ENCODE measurements around the gene PIEZO1. TPM values are rescaled to one million over a fixed set of nuclear protein-coding genes. Genes with fewer than 3 reads are reported as not detected.

PIEZO1 gene
- total and polyA plus RNA-seq, 4 donors, result 35.9 to 205 (median 111) TPM

DNA sequence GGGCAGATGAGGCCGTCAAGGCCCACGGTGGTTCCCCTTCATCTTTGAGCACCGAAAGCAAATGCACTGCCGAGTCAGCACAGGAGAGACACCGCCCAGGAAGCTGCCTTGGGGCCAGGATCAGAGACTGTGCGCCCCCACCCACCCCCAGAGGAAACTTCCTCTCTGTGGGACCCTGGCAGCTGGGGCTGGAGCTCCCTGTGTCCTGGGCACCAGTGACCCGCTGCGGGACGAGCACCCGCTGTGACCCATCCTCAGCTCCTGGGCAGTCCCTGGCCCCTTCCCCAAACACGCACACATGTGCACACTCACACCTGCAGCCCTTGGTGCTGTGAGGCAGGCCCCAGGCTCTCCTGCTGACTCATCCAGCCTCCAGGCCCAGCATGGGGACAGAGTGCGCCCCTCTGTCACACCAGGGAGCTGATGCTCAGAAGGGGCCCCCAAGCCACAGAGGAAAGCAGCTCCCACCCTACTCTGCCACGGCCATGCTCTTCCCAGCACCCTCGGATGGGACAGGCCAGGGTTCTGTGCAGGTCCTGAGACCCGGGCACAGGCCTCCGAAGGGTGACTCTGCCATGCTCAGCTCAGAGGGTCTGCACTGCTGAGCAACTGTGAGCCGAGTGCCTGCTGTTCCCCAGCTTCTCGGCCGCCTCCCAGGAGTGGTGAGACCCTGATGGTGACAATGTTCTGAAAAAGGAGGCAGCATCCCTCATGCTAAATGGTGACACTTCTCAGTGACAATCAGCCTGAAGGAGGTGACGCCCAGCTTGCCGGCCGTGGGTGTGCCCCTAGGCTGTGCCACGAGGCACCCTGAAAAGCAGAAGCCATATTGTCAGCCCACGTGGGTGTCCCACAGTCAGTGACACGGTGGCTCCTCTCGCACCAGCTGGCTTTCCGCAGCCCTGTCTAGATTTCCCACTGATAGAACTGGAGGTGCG, 3.6 kb downstream of the PIEZO1 start:
- no peaks in the 10 kb centered on the region for H3K36me3 ChIP-seq (ENCODE audit: control insufficient read depth in 1 of 2, insufficient read depth in 2 of 2, low read length in 1 of 2)
- no peaks in the 10 kb centered on the region for H3K4me1 ChIP-seq (ENCODE audit: control insufficient read depth in 1 of 2, insufficient read depth in 2 of 2, low read length in 2 of 2)
- H3K4me3 ChIP-seq (ENCODE audit: low read length in 2 of 2), result no peak overlapping the region
- ATAC-seq (ENCODE audit: low FRiP score) (no peak), DNase-seq (peak in 1 of 2 donors; percentile 77)
- no peaks in the 10 kb centered on the region for H3K27me3 ChIP-seq (ENCODE audit: control insufficient read depth in 1 of 2, insufficient read depth in 2 of 2, low read length in 1 of 2)
- WGBS, 2 donors, result 87 to 89% methylated on average over 28 of the region's 28 CpGs
- H3K27ac ChIP-seq (ENCODE audit: low read depth in 1 of 2, low read length in 2 of 2), result no peak overlapping the region
- H3K9me3 ChIP-seq (ENCODE audit: control insufficient read depth, low read length), result no peaks in the 10 kb centered on the region
- intact Hi-C loops (cut with DNase I), result loop anchor here (2.0 to 10.0 kb wide), 2 partner anchors 39 to 327 kb away; partner anchors contain the start of gene ZFPM1 (in 1 of the 2)

DNA sequence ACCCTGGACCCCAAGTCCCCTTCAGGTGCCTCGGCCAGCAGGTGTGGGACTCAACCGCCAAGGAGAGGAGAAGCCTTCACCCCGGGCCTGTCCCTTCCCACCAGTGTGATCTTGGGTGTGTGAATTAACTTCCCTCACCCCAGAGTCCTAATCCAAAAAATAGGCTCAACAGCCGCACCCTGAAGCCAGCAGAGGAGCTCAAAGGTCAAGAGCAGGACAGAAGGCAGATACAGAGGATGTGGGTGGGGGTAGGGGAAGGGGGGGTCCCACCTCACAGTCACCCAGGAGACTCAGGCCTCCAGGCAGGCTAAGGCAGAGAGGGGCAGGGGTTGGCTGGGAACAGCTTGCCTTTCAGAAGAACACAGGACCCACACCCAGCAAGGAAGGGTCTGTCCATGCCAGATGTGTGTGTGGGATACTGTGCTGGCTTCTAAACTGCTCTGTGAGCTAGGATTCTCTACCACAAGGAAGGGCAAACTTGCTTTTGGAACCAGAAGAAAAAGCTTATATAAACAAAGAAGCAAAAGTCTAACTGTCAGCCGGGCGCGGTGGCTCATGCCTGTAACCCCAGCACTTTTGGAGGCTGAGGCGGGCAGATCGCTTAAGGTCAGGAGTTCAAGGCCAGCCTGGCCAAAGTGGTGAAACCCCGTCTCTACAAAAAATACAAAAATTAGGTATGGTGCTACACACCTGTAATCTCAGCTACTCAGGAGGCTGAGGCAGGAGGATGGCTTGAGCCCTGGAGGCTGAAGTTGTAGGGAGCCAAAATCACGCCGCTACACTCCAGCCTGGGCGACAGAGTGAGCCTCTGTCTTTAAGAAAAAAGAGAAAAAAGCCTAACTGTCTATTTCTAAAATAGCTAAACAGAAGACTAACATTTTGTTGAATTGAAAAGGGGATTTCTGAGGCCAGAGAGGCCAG, 4.6 kb downstream of the PIEZO1 start:
- no peaks in the 10 kb centered on the region for H3K9me3 ChIP-seq (ENCODE audit: control insufficient read depth, low read length)
- no peaks in the 10 kb centered on the region for H3K4me1 ChIP-seq (ENCODE audit: control insufficient read depth in 1 of 2, insufficient read depth in 2 of 2, low read length in 2 of 2)
- intact Hi-C loops (cut with DNase I), result loop anchor here in 1 of 2 donors (10.0 kb wide), 1 partner anchor 326 kb away; the partner anchor contains the start of gene ZFPM1
- no peaks in the 10 kb centered on the region for H3K27me3 ChIP-seq (ENCODE audit: control insufficient read depth in 1 of 2, insufficient read depth in 2 of 2, low read length in 1 of 2)
- 90 to 93% methylated on average over 13 of the region's 13 CpGs for WGBS, 2 donors
- DNase-seq, result no peak
- H3K36me3 ChIP-seq (ENCODE audit: control insufficient read depth in 1 of 2, insufficient read depth in 2 of 2, low read length in 1 of 2), result no peaks in the 10 kb centered on the region
- no peak overlapping the region for H3K4me3 ChIP-seq (ENCODE audit: low read length in 2 of 2)
- ATAC-seq (ENCODE audit: low FRiP score), result no peak
- no peak overlapping the region for H3K27ac ChIP-seq (ENCODE audit: low read depth in 1 of 2, low read length in 2 of 2)

DNA sequence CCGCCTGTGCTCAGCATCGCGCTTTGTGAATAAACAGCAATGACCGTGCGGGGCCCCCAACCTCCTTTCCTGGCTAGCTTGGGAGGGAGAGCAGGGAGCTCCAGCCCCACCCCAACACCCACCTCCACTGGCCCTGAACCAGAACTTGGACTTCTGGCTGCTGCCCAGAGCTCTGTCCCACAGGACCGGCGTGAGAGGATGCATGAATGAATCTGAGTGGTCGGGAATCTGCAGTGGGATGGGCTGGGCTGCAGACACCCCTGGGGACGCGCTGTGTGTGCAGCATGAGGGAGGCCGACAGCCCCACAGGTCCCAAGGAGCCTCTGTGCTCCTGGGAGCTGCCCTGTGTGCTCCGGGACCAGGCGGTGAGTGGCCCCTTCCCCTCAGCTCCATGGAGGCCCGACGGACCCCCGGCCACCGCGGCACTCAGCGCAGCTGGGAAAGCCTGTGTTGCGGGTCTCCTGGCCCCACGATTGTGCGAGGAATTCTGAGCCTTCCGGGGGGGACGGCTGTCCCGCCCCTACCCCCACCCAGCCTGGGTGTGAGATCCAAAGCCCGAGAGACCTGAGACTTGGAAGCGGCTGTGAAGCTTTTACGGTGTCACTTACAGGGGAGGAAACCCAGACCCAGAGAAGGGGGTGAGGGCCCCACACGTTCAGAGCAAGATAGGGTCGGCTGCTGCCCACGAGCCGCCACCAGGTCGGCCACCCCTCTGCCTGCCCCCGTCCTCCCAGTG, 5.4 kb downstream of the PIEZO1 start:
- WGBS, 2 donors, result 38 to 44% methylated on average over 34 of the region's 34 CpGs
- DNase-seq, result no peak
- Histone ChIP-seq H3K9me3 (ENCODE audit: control insufficient read depth, low read length) (no peaks in the 10 kb centered on the region), H3K36me3 (ENCODE audit: control insufficient read depth in 1 of 2, insufficient read depth in 2 of 2, low read length in 1 of 2) (no peaks in the 10 kb centered on the region), H3K27ac (ENCODE audit: low read depth in 1 of 2, low read length in 2 of 2) (no peak overlapping the region), H3K4me1 (ENCODE audit: control insufficient read depth in 1 of 2, insufficient read depth in 2 of 2, low read length in 2 of 2) (no peaks in the 10 kb centered on the region), H3K27me3 (ENCODE audit: control insufficient read depth in 1 of 2, insufficient read depth in 2 of 2, low read length in 1 of 2) (no peaks in the 10 kb centered on the region), H3K4me3 (ENCODE audit: low read length in 2 of 2) (no peak overlapping the region)
- ATAC-seq (ENCODE audit: low FRiP score), result no peak
- intact Hi-C loops (cut with DNase I), result loop anchor here in 1 of 2 donors (10.0 kb wide), 1 partner anchor 325 kb away; the partner anchor contains the start of gene ZFPM1

DNA sequence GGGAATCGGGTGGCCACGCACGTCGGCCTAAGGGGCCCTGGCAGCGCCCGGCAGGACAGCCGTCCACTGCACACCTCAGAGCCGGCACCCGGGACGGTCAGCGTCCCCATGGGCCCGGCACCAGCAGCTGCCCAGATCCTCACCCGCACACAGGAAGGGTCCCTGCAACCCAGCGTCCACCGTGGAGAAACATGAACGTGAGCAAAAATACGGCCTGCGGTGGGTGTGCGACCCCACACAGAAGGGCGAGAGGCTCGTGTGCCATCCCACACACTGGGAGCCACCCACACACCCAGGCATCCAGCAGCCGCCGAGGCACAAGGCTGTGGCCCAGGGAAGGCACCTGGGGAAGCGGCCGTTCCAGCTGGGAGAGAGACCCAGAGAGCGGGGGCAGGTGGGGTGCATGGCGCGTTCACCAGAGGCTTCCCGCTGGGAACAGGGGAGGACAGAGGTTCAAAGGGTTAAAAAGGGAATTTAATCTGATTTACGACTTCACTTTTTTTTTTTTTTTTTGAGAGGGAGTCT, 6.4 kb downstream of the PIEZO1 start:
- no peak overlapping the region for H3K27ac ChIP-seq (ENCODE audit: low read depth in 1 of 2, low read length in 2 of 2)
- WGBS, 2 donors, result 86 to 89% methylated on average over 30 of the region's 30 CpGs
- intact Hi-C loops (cut with DNase I), result no loop called here
- no peak for DNase-seq
- ATAC-seq (ENCODE audit: low FRiP score), result no peak
- no peaks in the 10 kb centered on the region for H3K9me3 ChIP-seq (ENCODE audit: control insufficient read depth, low read length)
- no peaks in the 10 kb centered on the region for H3K36me3 ChIP-seq (ENCODE audit: control insufficient read depth in 1 of 2, insufficient read depth in 2 of 2, low read length in 1 of 2)
- no peak overlapping the region for H3K4me3 ChIP-seq (ENCODE audit: low read length in 2 of 2)
- H3K27me3 ChIP-seq (ENCODE audit: control insufficient read depth in 1 of 2, insufficient read depth in 2 of 2, low read length in 1 of 2), result no peaks in the 10 kb centered on the region
- H3K4me1 ChIP-seq (ENCODE audit: control insufficient read depth in 1 of 2, insufficient read depth in 2 of 2, low read length in 2 of 2), result no peaks in the 10 kb centered on the region

DNA sequence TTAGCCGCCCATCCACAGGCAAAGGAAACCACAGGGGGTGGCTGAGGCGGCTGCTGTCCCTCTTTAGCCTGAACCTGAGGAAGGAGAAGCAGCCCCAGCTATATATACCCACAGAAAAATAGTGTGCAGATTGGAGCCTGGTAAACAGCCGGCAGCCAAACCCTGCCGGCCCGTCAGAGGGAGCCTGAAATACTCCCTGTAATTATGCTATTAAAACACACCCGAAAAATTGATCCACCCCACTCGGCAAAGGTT, 6.8 kb downstream of the PIEZO1 start:
- intact Hi-C loops (cut with DNase I), result no loop called here
- ATAC-seq (ENCODE audit: low FRiP score) (no peak), DNase-seq (no peak)
- no peaks in the 10 kb centered on the region for H3K4me1 ChIP-seq (ENCODE audit: control insufficient read depth in 1 of 2, insufficient read depth in 2 of 2, low read length in 2 of 2)
- no peaks in the 10 kb centered on the region for H3K9me3 ChIP-seq (ENCODE audit: control insufficient read depth, low read length)
- H3K4me3 ChIP-seq (ENCODE audit: low read length in 2 of 2), result no peak overlapping the region
- H3K27me3 ChIP-seq (ENCODE audit: control insufficient read depth in 1 of 2, insufficient read depth in 2 of 2, low read length in 1 of 2), result no peaks in the 10 kb centered on the region
- H3K27ac ChIP-seq (ENCODE audit: low read depth in 1 of 2, low read length in 2 of 2), result no peak overlapping the region
- H3K36me3 ChIP-seq (ENCODE audit: control insufficient read depth in 1 of 2, insufficient read depth in 2 of 2, low read length in 1 of 2), result no peaks in the 10 kb centered on the region
- 91% methylated on average over 7 of the region's 7 CpGs for WGBS, 2 donors

DNA sequence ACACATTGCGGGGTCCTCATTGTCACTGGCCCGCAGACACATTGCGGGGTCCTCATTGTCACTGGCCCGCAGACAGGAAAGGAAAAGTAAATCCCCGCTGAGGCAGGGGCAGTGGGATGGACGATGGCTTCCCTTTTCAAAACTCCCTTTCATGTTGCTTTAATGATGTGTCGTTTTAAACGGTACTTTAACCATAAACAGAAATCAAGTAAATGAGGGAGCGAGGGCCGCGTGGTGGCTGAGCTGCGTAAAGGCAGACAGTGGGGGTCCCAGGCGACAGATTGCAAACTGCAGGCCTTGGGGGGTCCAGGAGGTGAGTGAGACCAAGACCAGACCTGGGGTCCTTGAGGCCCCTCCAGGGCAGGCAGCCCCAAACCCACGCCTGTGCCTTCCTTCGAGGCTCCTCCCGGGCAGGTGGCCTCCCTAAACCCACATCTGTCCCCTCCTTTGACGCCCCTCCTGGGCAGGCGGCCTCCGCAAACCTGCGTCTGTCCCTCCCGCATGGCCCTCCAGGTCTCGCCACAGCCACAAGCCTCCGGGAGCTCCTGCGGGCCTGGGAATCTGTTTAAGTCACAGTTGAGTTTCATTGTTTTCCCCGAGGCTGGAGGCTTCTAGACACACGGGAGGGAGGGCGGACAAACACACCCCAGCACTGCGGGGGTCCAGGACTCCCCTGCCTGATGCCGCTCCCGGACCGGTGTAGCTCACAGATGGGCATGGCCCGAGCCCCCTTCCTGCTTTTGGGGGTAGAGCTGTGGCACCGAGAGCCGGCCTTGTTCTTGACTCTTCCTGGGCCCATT, 7.3 kb downstream of the PIEZO1 start:
- intact Hi-C loops (cut with DNase I), result no loop called here
- no peaks in the 10 kb centered on the region for H3K9me3 ChIP-seq (ENCODE audit: control insufficient read depth, low read length)
- ATAC-seq (ENCODE audit: low FRiP score) (no peak), DNase-seq (no peak)
- H3K4me1 ChIP-seq (ENCODE audit: control insufficient read depth in 1 of 2, insufficient read depth in 2 of 2, low read length in 2 of 2), result no peaks in the 10 kb centered on the region
- no peaks in the 10 kb centered on the region for H3K36me3 ChIP-seq (ENCODE audit: control insufficient read depth in 1 of 2, insufficient read depth in 2 of 2, low read length in 1 of 2)
- no peak overlapping the region for H3K4me3 ChIP-seq (ENCODE audit: low read length in 2 of 2)
- no peaks in the 10 kb centered on the region for H3K27me3 ChIP-seq (ENCODE audit: control insufficient read depth in 1 of 2, insufficient read depth in 2 of 2, low read length in 1 of 2)
- H3K27ac ChIP-seq (ENCODE audit: low read depth in 1 of 2, low read length in 2 of 2), result no peak overlapping the region
- 90 to 91% methylated on average over 32 to 34 of the region's 34 CpGs for WGBS, 2 donors

DNA sequence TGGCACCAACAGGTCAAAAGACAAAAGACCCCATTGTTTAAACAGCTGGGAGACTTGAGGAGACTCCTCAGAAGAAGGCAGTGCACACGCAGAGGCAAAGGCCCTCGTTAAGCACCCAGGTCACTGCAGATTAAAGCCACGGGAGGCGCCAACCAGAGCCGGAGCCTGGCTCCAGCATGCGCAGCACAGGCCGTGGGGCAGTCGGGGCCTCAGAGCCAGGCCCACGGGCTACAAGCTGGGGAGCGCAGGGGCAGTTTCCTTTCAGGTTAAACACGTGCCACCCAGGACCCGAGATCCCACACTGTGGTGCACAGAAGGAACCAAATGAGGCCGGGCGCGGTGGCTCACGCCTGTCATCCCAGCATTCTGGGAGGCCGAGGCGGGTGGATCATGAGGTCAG, 9.2 kb downstream of the PIEZO1 start:
- ATAC-seq (ENCODE audit: low FRiP score) (no peak), DNase-seq (no peak)
- H3K27ac ChIP-seq (ENCODE audit: low read depth in 1 of 2, low read length in 2 of 2), result no peak overlapping the region
- H3K4me1 ChIP-seq (ENCODE audit: control insufficient read depth in 1 of 2, insufficient read depth in 2 of 2, low read length in 2 of 2), result no peaks in the 10 kb centered on the region
- WGBS, 2 donors, result 93% methylated on average over 18 of the region's 18 CpGs
- H3K9me3 ChIP-seq (ENCODE audit: control insufficient read depth, low read length), result no peaks in the 10 kb centered on the region
- H3K27me3 ChIP-seq (ENCODE audit: control insufficient read depth in 1 of 2, insufficient read depth in 2 of 2, low read length in 1 of 2), result no peaks in the 10 kb centered on the region
- intact Hi-C loops (cut with DNase I), result no loop called here
- no peaks in the 10 kb centered on the region for H3K36me3 ChIP-seq (ENCODE audit: control insufficient read depth in 1 of 2, insufficient read depth in 2 of 2, low read length in 1 of 2)
- H3K4me3 ChIP-seq (ENCODE audit: low read length in 2 of 2), result no peak overlapping the region

All from aorta (tissue), 5 donors.